ACC112 (cell line): Measurements from ENCODE around the gene FKBP8.
"Not testable (repeated sequence)": the region's sequence is repeated elsewhere in the genome, so short reads cannot be mapped to it uniquely, and the experiment has no call there.

Experiments used
- H2AFZ ChIP-seq: fragments of 200-600 bp; sonication (generic); one replicate; pipeline ENCODE4 v1.6.0; 2017; ENCODE audit warnings: antibody characterized with exemption, low read length; ENCODE audit not compliant: unreplicated experiment
- H3K27ac ChIP-seq: fragments of 200-600 bp; sonication (generic); 2 replicates; pipeline ENCODE4 v1.5.1; 2014; ENCODE audit warnings: low read depth, mild to moderate bottlenecking, antibody characterized with exemption, low read length, moderate library complexity
- H3K27me3 ChIP-seq: fragments of 200-600 bp; sonication (generic); 2 replicates; pipeline ENCODE4 v1.6.1; 2014; ENCODE audit warnings: mild to moderate bottlenecking, antibody characterized with exemption, low read length, moderate library complexity, mixed read lengths; ENCODE audit not compliant: insufficient read depth
- H3K36me3 ChIP-seq: fragments of 200-600 bp; sonication (generic); 2 replicates; pipeline ENCODE4 v1.6.1; 2016; ENCODE audit warnings: mild to moderate bottlenecking, antibody characterized with exemption, low read length, moderate library complexity, mixed read lengths; ENCODE audit not compliant: insufficient read depth
- H3K4me1 ChIP-seq: fragments of 200-600 bp; sonication (generic); one replicate; pipeline ENCODE4 v1.6.1; 2016; ENCODE audit warnings: low read length, mixed read lengths; ENCODE audit not compliant: insufficient read depth, unreplicated experiment, control insufficient read depth
- H3K4me3 ChIP-seq: fragments of 200-600 bp; sonication (generic); 2 replicates; pipeline ENCODE4 v1.5.1; 2014; ENCODE audit warnings: mild to moderate bottlenecking, low read depth, low read length
- H3K79me2 ChIP-seq: fragments of 200-600 bp; sonication (generic); one replicate; pipeline ENCODE4 v1.6.0; 2016; ENCODE audit warnings: low read length; ENCODE audit not compliant: control insufficient read depth, unreplicated experiment, insufficient read depth

The FKBP8 gene

DNA sequence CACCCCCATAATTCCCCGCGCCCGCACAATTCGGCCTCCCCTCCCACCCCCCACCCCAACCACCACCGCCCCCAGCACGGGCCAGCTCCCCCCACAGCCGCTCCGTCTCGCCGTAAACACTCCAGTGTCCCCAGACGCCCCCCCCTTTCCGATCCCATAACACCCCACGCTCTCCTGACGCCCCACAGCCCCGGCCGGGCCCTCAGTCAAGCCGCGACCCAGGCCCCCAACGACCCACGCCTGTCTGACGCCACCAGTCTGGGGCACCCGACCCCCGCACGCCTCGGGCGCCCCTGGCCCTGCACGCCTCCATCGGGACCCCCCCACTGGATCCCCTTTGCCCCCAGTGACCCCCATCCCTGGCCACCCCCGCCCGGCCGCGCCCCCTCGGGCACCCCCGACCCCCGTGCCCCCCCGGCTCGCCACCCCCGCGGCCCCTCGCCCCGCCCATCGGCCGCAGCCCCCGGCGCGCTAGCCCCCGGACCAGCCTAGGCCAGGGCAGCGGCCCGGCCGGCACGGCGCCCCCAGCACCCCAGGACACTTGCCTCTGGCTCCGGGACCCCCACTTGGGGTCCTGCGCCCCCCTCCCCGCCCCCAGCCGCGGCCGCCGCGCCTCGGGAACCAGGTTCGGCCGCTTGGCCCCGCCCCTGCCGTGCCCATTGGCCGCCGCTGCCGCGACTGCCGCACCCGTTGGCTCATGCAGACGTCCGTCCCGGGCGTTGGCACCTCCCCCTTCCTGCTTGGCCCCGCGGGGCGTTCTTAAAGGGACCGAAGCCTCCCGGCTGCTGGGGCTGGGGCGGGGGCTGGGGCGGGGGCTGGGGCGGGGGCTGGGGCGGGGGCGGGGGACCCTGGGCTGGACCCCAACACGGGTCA, at the start of gene FKBP8:
Gene FKBP8, minus strand, starts transcription at position 633 of the 873 bp plus-strand sequence. CDS start 1,603 bp downstream, outside the sequence.
- H3K4me1 ChIP-seq, result peaks cover 13% of the 10 kb centered on the region
- H3K4me3 ChIP-seq, result peak within 1 kb of the TSS; percentile 85
- no peak within 1 kb of the TSS for H2AFZ ChIP-seq
- peaks cover 5% of the 10 kb centered on the region; the same call in 1 of the 2 replicates for H3K36me3 ChIP-seq
- H3K79me2 ChIP-seq, result peaks cover 12% of the 10 kb centered on the region
- H3K27ac ChIP-seq, result peak within 1 kb of the TSS; percentile 9; the same call in 1 of the 2 replicates
- H3K27me3 ChIP-seq, result no peaks in the 10 kb centered on the region

DNA sequence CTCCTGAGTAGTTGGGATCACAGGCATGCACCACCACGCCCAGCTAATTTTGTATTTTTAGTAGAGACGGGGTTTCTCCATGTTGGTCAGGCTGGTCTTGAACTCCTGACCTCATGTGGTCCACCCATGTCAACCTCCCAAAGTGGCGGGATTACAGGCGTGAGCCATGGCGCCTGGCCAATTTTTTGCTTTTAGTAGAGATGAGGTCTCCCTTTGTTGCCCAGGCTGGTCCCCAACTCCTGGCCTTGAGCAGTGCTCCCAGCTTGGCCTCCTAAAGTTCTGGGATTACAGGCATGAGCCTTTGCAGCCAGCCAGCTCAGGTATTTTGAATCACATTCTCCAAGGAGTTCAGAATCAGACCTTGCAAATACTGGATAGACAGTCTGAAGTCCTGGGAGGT, 49.4 kb upstream of the FKBP8 start:
- not testable (repeated sequence) for H3K27me3 ChIP-seq, H3K4me1 ChIP-seq, H3K79me2 ChIP-seq, H3K4me3 ChIP-seq, H3K27ac ChIP-seq, H2AFZ ChIP-seq, H3K36me3 ChIP-seq

DNA sequence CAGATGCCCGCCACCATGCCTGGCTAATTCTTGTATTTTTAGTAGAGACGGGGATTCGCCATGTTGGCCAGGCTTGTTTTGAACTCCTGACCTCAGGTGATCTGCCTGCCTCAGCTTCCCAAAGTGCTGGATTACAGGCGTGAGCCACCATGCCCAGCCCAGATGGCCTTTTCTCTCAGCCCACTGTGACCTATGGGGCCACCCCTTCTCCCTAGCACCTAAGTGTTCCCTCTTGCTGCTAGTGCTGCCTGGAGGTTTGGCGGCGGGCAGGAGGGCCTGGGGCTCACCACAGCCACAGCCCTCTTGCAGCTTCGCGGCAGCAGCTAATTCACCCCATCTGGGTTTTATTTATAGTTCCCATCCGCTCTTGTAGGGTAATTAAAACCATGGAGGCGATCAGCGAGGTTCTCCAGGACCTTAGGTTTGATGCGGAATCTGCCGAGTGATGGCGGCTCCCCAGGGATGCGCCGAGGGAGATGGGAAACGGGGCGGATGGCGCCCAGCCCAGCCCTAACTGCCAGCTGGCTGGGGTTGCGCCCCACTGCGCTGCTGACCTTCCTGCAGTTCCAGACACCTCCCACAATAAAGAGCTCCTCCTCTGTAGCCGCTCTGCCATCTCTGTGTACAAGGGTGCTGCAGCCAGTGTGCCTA, 48.5 kb upstream of the FKBP8 start:
- no peak overlapping the region for H3K27ac ChIP-seq
- no peak overlapping the region for H3K4me3 ChIP-seq

GRCh38 chr19:18590273-18591272, 47.2 kb upstream of the FKBP8 start:
- H3K27ac ChIP-seq, result no peak overlapping the region
- H3K27me3 ChIP-seq, result no peaks in the 10 kb centered on the region
- peaks cover 5% of the 10 kb centered on the region for H3K4me1 ChIP-seq
- no peaks in the 10 kb centered on the region for H3K36me3 ChIP-seq
- H3K4me3 ChIP-seq, result peak overlapping the region; percentile 89
- H3K79me2 ChIP-seq, result no peaks in the 10 kb centered on the region
- H2AFZ ChIP-seq, result no peak overlapping the region

More for the DNA sequence above, 48.5 kb upstream of the FKBP8 start:
- H2AFZ ChIP-seq, result no peak overlapping the region
- no peaks in the 10 kb centered on the region for H3K27me3 ChIP-seq
- H3K4me1 ChIP-seq, result peaks cover 5% of the 10 kb centered on the region
- H3K79me2 ChIP-seq, result no peaks in the 10 kb centered on the region
- no peaks in the 10 kb centered on the region for H3K36me3 ChIP-seq

GRCh38 chr19:18589380-18590272, 46.3 kb upstream of the FKBP8 start:
- Histone ChIP-seq H2AFZ (peak overlapping the region; percentile 87), H3K79me2 (no peaks in the 10 kb centered on the region), H3K27ac (peak overlapping the region; percentile 64), H3K4me1 (peaks cover 5% of the 10 kb centered on the region), H3K27me3 (no peaks in the 10 kb centered on the region), H3K4me3 (peak overlapping the region; percentile 89), H3K36me3 (no peaks in the 10 kb centered on the region)

- peak within 1 kb of the TSS; percentile 64 for H3K27ac ChIP-seq
- no peaks in the 10 kb centered on the region for H3K27me3 ChIP-seq
- H3K79me2 ChIP-seq, result no peaks in the 10 kb centered on the region
- peaks cover 5% of the 10 kb centered on the region for H3K4me1 ChIP-seq
- H3K36me3 ChIP-seq, result no peaks in the 10 kb centered on the region
- H2AFZ ChIP-seq, result peak within 1 kb of the TSS; percentile 87
- peak within 1 kb of the TSS; percentile 89 for H3K4me3 ChIP-seq
These were observed 45.4 kb upstream of the FKBP8 start, which contains the start of gene REX1BD for GRCh38 chr19:18588611-18589379. TSS of gene REX1BD (plus strand) at chr19:18588798. CDS start at chr19:18588802, 4 bp downstream.

- H2AFZ ChIP-seq, result peak overlapping the region; percentile 83
- H3K4me1 ChIP-seq, result peaks cover 5% of the 10 kb centered on the region
- peak overlapping the region; percentile 64 for H3K27ac ChIP-seq
- no peaks in the 10 kb centered on the region for H3K79me2 ChIP-seq
- H3K4me3 ChIP-seq, result peak overlapping the region; percentile 89
- no peaks in the 10 kb centered on the region for H3K27me3 ChIP-seq
- no peaks in the 10 kb centered on the region for H3K36me3 ChIP-seq
These were observed 44.7 kb upstream of the FKBP8 start for GRCh38 chr19:18587962-18588610.

DNA sequence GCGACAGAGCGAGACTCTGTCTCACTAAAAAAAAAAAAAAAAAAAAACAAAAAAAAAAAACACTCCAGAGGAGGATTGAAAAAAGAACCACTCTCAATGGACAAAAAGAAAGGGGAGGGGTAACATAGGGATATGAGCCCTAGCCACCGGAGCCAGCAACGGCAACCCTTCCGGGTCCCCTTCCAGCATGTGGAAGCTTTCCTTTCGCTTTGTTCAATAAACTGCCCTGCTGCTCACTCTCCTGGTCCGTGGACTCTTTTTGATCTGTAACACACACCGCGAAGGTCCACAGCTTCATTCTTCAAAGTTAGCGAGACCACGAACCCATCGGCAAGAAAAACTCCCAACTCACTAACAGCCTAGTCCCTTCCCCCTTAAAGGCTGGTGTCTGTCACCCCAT, 44.2 kb upstream of the FKBP8 start:
- Histone ChIP-seq H3K4me1 (peaks cover 5% of the 10 kb centered on the region), H2AFZ (no peak overlapping the region), H3K36me3 (no peaks in the 10 kb centered on the region), H3K79me2 (no peaks in the 10 kb centered on the region), H3K27ac (no peak overlapping the region), H3K27me3 (no peaks in the 10 kb centered on the region), H3K4me3 (peak overlapping the region; percentile 89)

- H2AFZ ChIP-seq, result no peak overlapping the region
- no peaks in the 10 kb centered on the region for H3K27me3 ChIP-seq
- H3K4me3 ChIP-seq, result no peak overlapping the region
- H3K36me3 ChIP-seq, result no peaks in the 10 kb centered on the region
- H3K27ac ChIP-seq, result no peak overlapping the region
- H3K4me1 ChIP-seq, result peaks cover 5% of the 10 kb centered on the region
- H3K79me2 ChIP-seq, result no peaks in the 10 kb centered on the region
These were observed 42.9 kb upstream of the FKBP8 start for GRCh38 chr19:18586306-18586705.
